Osteoblast (primary cell): ENCODE data around the gene PGBD5. TPM values are rescaled to one million over a fixed set of nuclear protein-coding genes. Genes with fewer than 3 reads are reported as not detected.

Source experiments
- DNase-seq: peaks from one replicate; pipeline ENCODE4 v3.0.0; 2011; ENCODE audit warnings: low spot score, mixed read lengths; ENCODE audit not compliant: insufficient read length; ENCODE audit errors: missing footprints
- H2AFZ ChIP-seq: 2 replicates; pipeline ENCODE4 v1.6.0; 2011; ENCODE audit warnings: mild to moderate bottlenecking, low read length
- H3K27ac ChIP-seq: 2 replicates; pipeline ENCODE4 v1.5.1; 2011; ENCODE audit warnings: mild to moderate bottlenecking, low read depth, low read length, moderate library complexity
- H3K27me3 ChIP-seq: 2 replicates; pipeline ENCODE4 v1.6.0; 2012; ENCODE audit warnings: mild to moderate bottlenecking, control low read depth, inconsistent platforms, low read length, moderate library complexity; ENCODE audit not compliant: insufficient read depth
- H3K36me3 ChIP-seq: 2 replicates; pipeline ENCODE4 v1.5.1; 2011; ENCODE audit warnings: mild to moderate bottlenecking, low read length, control low read depth, moderate library complexity; ENCODE audit not compliant: insufficient read depth
- H3K4me1 ChIP-seq: 2 replicates; pipeline ENCODE4 v1.5.1; 2011; ENCODE audit warnings: mild to moderate bottlenecking, low read length, control low read depth, moderate library complexity; ENCODE audit not compliant: insufficient read depth
- H3K4me2 ChIP-seq: 2 replicates; pipeline ENCODE4 v1.6.0; 2011; ENCODE audit warnings: mild to moderate bottlenecking, low read length; ENCODE audit not compliant: insufficient read depth
- H3K4me3 ChIP-seq: fragments of 200-600 bp; sonication (generic); 3 replicates; pipeline ENCODE4 v1.5.1; 2012; ENCODE audit warnings: mild to moderate bottlenecking, low read length, inconsistent platforms; ENCODE audit not compliant: insufficient read depth
- H3K79me2 ChIP-seq: 2 replicates; pipeline ENCODE4 v1.6.0; 2012; ENCODE audit warnings: mild to moderate bottlenecking, low read length, control low read depth, inconsistent platforms; ENCODE audit not compliant: insufficient read depth
- H3K9me3 ChIP-seq: 2 replicates; pipeline ENCODE4 v1.5.1; 2011; ENCODE audit warnings: low read depth, low read length, control low read depth
- H4K20me1 ChIP-seq: 2 replicates; pipeline ENCODE4 v1.6.0; 2012; ENCODE audit warnings: mild to moderate bottlenecking, low read length, control low read depth; ENCODE audit not compliant: insufficient read depth
- CTCF ChIP-seq: IDR thresholded peaks from 2 replicates; pipeline ENCODE4 v1.5.1; 2011; ENCODE audit warnings: mild to moderate bottlenecking, low read depth, low read length, moderate library complexity; ENCODE audit errors: extremely low read depth
- total RNA-seq: library from RNA; depleted of rRNA; stranded (reverse); fragments of >200 nt; gene quantifications from 2 replicates; pipeline ENCODE4 v1.2.3, GENCODE V29; 2012

PGBD5 gene
- total RNA-seq, 1 donor: under 0.01 TPM

- Histone ChIP-seq H3K36me3 (no peaks in the 10 kb centered on the region), H3K4me2 (no peak overlapping the region), H3K9me3 (no peaks in the 10 kb centered on the region), H3K4me3 (no peak overlapping the region), H3K4me1 (no peaks in the 10 kb centered on the region), H4K20me1 (no peaks in the 10 kb centered on the region), H3K27ac (no peak overlapping the region), H3K27me3 (no peaks in the 10 kb centered on the region), H3K79me2 (no peaks in the 10 kb centered on the region), H2AFZ (no peak overlapping the region)
- DNase-seq: no peak
- no peak for TF ChIP-seq CTCF
These were observed 85.5 kb downstream of the PGBD5 start for GRCh38 chr1:230340526-230341161.

GRCh38 chr1:230339033-230339432 lies 87.1 kb downstream of the PGBD5 start:
- Histone ChIP-seq H3K4me3 (no peak overlapping the region), H2AFZ (no peak overlapping the region), H3K4me2 (no peak overlapping the region), H3K4me1 (no peaks in the 10 kb centered on the region), H3K36me3 (no peaks in the 10 kb centered on the region), H4K20me1 (no peaks in the 10 kb centered on the region), H3K27me3 (no peaks in the 10 kb centered on the region), H3K79me2 (no peaks in the 10 kb centered on the region), H3K9me3 (no peaks in the 10 kb centered on the region), H3K27ac (no peak overlapping the region)
- DNase-seq: no peak
- TF ChIP-seq CTCF: no peak

GRCh38 chr1:230337266-230337665 lies 88.9 kb downstream of the PGBD5 start:
- H3K27me3 ChIP-seq: no peaks in the 10 kb centered on the region
- no peak overlapping the region for H3K27ac ChIP-seq
- DNase-seq: no peak
- no peaks in the 10 kb centered on the region for H4K20me1 ChIP-seq
- H3K79me2 ChIP-seq: no peaks in the 10 kb centered on the region
- no peaks in the 10 kb centered on the region for H3K4me1 ChIP-seq
- no peaks in the 10 kb centered on the region for H3K36me3 ChIP-seq
- H3K4me3 ChIP-seq: no peak overlapping the region
- H3K9me3 ChIP-seq: no peaks in the 10 kb centered on the region
- no peak for TF ChIP-seq CTCF
- no peak overlapping the region for H2AFZ ChIP-seq
- no peak overlapping the region for H3K4me2 ChIP-seq

GRCh38 chr1:230335861-230336522 lies 90.1 kb downstream of the PGBD5 start:
- Histone ChIP-seq H3K27ac (no peak overlapping the region), H3K4me2 (no peak overlapping the region), H3K4me3 (no peak overlapping the region), H3K9me3 (no peaks in the 10 kb centered on the region), H2AFZ (no peak overlapping the region), H3K79me2 (no peaks in the 10 kb centered on the region), H3K4me1 (no peaks in the 10 kb centered on the region), H3K27me3 (no peaks in the 10 kb centered on the region), H3K36me3 (no peaks in the 10 kb centered on the region), H4K20me1 (no peaks in the 10 kb centered on the region)
- no peak for DNase-seq
- no peak for TF ChIP-seq CTCF
